HG02852 (cell line): ENCODE results near the gene MVB12B.
"Not testable (repeated sequence)": the region's sequence is repeated elsewhere in the genome, so short reads cannot be mapped to it uniquely, and the experiment has no call there.

Experiments used
- ATAC-seq: cut with Tn5 transposase; IDR thresholded peaks from one replicate; pipeline ENCODE4 v1.9.1; 2021; ENCODE audit warnings: mild to moderate bottlenecking, moderate library complexity; ENCODE audit not compliant: unreplicated experiment

MVB12B gene

GRCh38 chr9:126527109-126527825 lies 200.6 kb downstream of the MVB12B start:
- no peak for ATAC-seq

- ATAC-seq, result no peak
These were observed 201.5 kb downstream of the MVB12B start for GRCh38 chr9:126528111-126528510.

GRCh38 chr9:126528915-126529314 lies 202.3 kb downstream of the MVB12B start:
- no peak for ATAC-seq

- ATAC-seq, result no peak
These were observed 204.5 kb downstream of the MVB12B start for GRCh38 chr9:126531035-126531571.

GRCh38 chr9:126531591-126531990 lies 205.0 kb downstream of the MVB12B start:
- ATAC-seq, result no peak

- no peak for ATAC-seq
These were observed 205.4 kb downstream of the MVB12B start for GRCh38 chr9:126532019-126532462.

- no peak for ATAC-seq
These were observed 205.9 kb downstream of the MVB12B start for GRCh38 chr9:126532489-126532888.

- no peak for ATAC-seq
These were observed 206.6 kb downstream of the MVB12B start for GRCh38 chr9:126532951-126533925.

- ATAC-seq, result no peak
These were observed 207.3 kb downstream of the MVB12B start for GRCh38 chr9:126533926-126534310.

- no peak for ATAC-seq
These were observed 208.0 kb downstream of the MVB12B start for GRCh38 chr9:126534431-126535186.

- ATAC-seq, result no peak
These were observed 209.5 kb downstream of the MVB12B start for GRCh38 chr9:126536131-126536530.

- ATAC-seq, result no peak
These were observed 210.3 kb downstream of the MVB12B start for GRCh38 chr9:126536841-126537465.

- ATAC-seq, result no peak
These were observed 211.9 kb downstream of the MVB12B start for GRCh38 chr9:126538550-126538949.

GRCh38 chr9:126540398-126540797 lies 213.8 kb downstream of the MVB12B start:
- not testable (repeated sequence) for ATAC-seq

GRCh38 chr9:126543490-126543889 lies 216.9 kb downstream of the MVB12B start:
- no peak for ATAC-seq

- ATAC-seq, result no peak
These were observed 218.5 kb downstream of the MVB12B start for GRCh38 chr9:126545106-126545505.

- no peak for ATAC-seq
These were observed 219.4 kb downstream of the MVB12B start for GRCh38 chr9:126546036-126546435.

GRCh38 chr9:126548312-126548711 lies 221.7 kb downstream of the MVB12B start:
- ATAC-seq, result no peak

- no peak for ATAC-seq
These were observed 222.8 kb downstream of the MVB12B start for GRCh38 chr9:126549246-126550006.
